SK-N-SH treated with all-trans-retinoic acid at 6 μM for 48 hours (cell line): ENCODE measurements around the gene STK32B.

Source experiments
- OSR1 ChIP-seq: fragments of 250-450 bp; sonication (Bioruptor Pico); IDR thresholded peaks from 2 replicates; pipeline ENCODE4 v1.8.0; 2022; ENCODE audit warnings: moderate library complexity, mild to moderate bottlenecking, inconsistent platforms
- PPARA ChIP-seq: fragments of 250-450 bp; sonication (Bioruptor Pico); IDR thresholded peaks from 2 replicates; pipeline ENCODE4 v1.5.0; 2020; ENCODE audit warnings: mild to moderate bottlenecking, borderline replicate concordance
- ZFP3 ChIP-seq: fragments of 250-450 bp; sonication (Bioruptor Pico); IDR thresholded peaks from 2 replicates; pipeline ENCODE4 v1.5.0; 2020; ENCODE audit warnings: mild to moderate bottlenecking, moderate library complexity
- ZFP30 ChIP-seq: fragments of 450-650 bp; formaldehyde crosslinking; IDR thresholded peaks from 2 replicates; pipeline ENCODE4 v1.5.0; 2022; ENCODE audit warnings: mild to moderate bottlenecking, moderate library complexity

DNA sequence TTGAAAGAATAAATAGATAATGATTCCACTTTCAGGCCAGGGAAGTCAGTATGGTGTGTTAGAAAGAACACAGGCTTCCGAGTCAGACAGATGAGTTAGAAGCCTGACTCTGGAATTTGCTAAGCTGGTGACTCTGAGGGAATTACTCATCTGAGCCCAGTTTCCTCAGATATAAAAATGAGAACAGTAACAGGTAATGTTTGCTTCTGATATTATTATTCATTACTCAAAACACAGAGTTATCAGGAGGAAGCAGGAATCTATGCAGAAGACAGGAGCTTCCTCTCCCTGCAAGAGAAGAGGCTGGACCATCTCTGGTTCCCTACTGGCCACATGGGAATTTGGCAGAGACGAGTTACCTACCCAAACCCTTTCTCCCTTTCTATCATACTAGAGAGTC, 494.0 kb downstream of the STK32B start:
- TF ChIP-seq OSR1 (CRISPR knock-in tag) (no peak), ZFP30 (CRISPR knock-in tag) (no peak), ZFP3 (CRISPR knock-in tag) (no peak), PPARA (CRISPR knock-in tag) (no peak)
